ENCODE measurements around the gene KIF27.
"Not testable (repeated sequence)": the region's sequence is repeated elsewhere in the genome, so short reads cannot be mapped to it uniquely, and the experiment has no call there.

GRCh38 chr9:83815120-83815519, 106.1 kb downstream of the KIF27 start:
- not testable (repeated sequence) for TF ChIP-seq CTCF (IDR thresholded peaks at IDR 0.05); POLR2AphosphoS5 (IDR thresholded peaks at IDR 0.05); POLR2A (IDR thresholded peaks at IDR 0.05; ENCODE audit: low read depth)

All from esophagus muscularis mucosa (tissue), 3 donors.